K562 (cell line): Measurements from ENCODE around the gene TMOD2. TPM values are rescaled to one million over a fixed set of nuclear protein-coding genes. Genes with fewer than 3 reads are reported as not detected.

Source experiments
- AFF1 ChIP-seq, 2 experiments: fragments of 450-650 bp; IDR thresholded peaks; 2 replicates each; pipeline ENCODE4 v1.6.1; 2018; ENCODE audit warnings: mild to moderate bottlenecking in 2 of 2, low read depth in 1 of 2; ENCODE audit not compliant: partially characterized antibody in 2 of 2
- CLOCK ChIP-seq: fragments of 250-450 bp; sonication (Bioruptor Pico); IDR thresholded peaks from 2 replicates; pipeline ENCODE4 v1.4.0; 2020; ENCODE audit warnings: mild to moderate bottlenecking, moderate library complexity, borderline replicate concordance
- EGR1 ChIP-seq: fragments of 450-650 bp; conservative IDR thresholded peaks from 2 replicates; pipeline ENCODE4 v1.6.1; 2017; ENCODE audit warnings: mild to moderate bottlenecking
- ERF ChIP-seq: fragments of 450-650 bp; formaldehyde crosslinking; IDR thresholded peaks from 2 replicates; pipeline ENCODE4 v1.4.0; 2020; ENCODE audit warnings: mild to moderate bottlenecking, mixed read lengths
- FOXM1 ChIP-seq, 2 experiments: fragments of 450-650 bp in 1 of 2; sonication (generic) in 1 of 2; formaldehyde crosslinking in 1 of 2; IDR thresholded peaks; 2 replicates each; pipeline versions ENCODE4 v1.6.1 to v1.9.0; 2017 to 2022; ENCODE audit warnings: low read depth in 2 of 2, mild to moderate bottlenecking in 2 of 2, missing genetic modification reagents in 1 of 2, moderate library complexity in 1 of 2
- FOXP1 ChIP-seq: sonication (generic); formaldehyde crosslinking; IDR thresholded peaks from 2 replicates; pipeline ENCODE4 v1.8.0; 2022; ENCODE audit warnings: mild to moderate bottlenecking, missing genetic modification reagents
- GTF2E2 ChIP-seq: fragments of 200-800 bp; sonication (Bioruptor generic); IDR thresholded peaks from 2 replicates; pipeline ENCODE4 v1.6.1; 2016; ENCODE audit warnings: missing genetic modification characterization, missing compliant biosample characterization
- HCFC1 ChIP-seq: IDR thresholded peaks from 2 replicates; pipeline ENCODE4 v1.6.1; 2012; ENCODE audit warnings: low read depth, low read length, improper control_type of control experiment
- IRF1 ChIP-seq: sonication (generic); formaldehyde crosslinking; IDR thresholded peaks from 2 replicates; pipeline ENCODE4 v1.8.0; 2022; ENCODE audit warnings: missing genetic modification reagents, mild to moderate bottlenecking, borderline replicate concordance
- PCBP1 ChIP-seq: fragments of 200-400 bp; formaldehyde crosslinking; IDR thresholded peaks from 2 replicates; pipeline ENCODE4 v1.6.1; 2018; ENCODE audit warnings: mild to moderate bottlenecking, low read depth, low read length; ENCODE audit not compliant: poor library complexity, severe bottlenecking
- SAP30 ChIP-seq: fragments of 200-600 bp; sonication (generic); IDR thresholded peaks from 2 replicates; pipeline ENCODE4 v1.6.1; 2012; ENCODE audit warnings: borderline replicate concordance, low read depth, mild to moderate bottlenecking, moderate library complexity, low read length, control low read depth, inconsistent platforms; ENCODE audit not compliant: insufficient read depth, poor library complexity, severe bottlenecking
- SMAD4 ChIP-seq: fragments of 250-450 bp; sonication (Bioruptor Pico); conservative IDR thresholded peaks from 2 replicates; pipeline ENCODE4 v1.8.0; 2021; ENCODE audit warnings: inconsistent platforms, mild to moderate bottlenecking, moderate library complexity
- U2AF2 ChIP-seq: fragments of 200-400 bp; formaldehyde crosslinking; optimal IDR thresholded peaks from 2 replicates; pipeline ENCODE3; 2017; ENCODE audit warnings: low read depth, mild to moderate bottlenecking, low read length
- VEZF1 ChIP-seq: fragments of 200-800 bp; sonication (Bioruptor generic); IDR thresholded peaks from 2 replicates; pipeline ENCODE4 v1.6.1; 2017; ENCODE audit warnings: missing genetic modification characterization, missing compliant biosample characterization
- ZC3H4 ChIP-seq: sonication (generic); formaldehyde crosslinking; IDR thresholded peaks from 2 replicates; pipeline ENCODE4 v1.9.0; 2021; ENCODE audit warnings: missing genetic modification reagents, borderline replicate concordance
- ZNF184 ChIP-seq: sonication (generic); formaldehyde crosslinking; IDR thresholded peaks from 2 replicates; pipeline ENCODE4 v1.5.0; 2020; ENCODE audit warnings: missing genetic modification reagents
- ZNF696 ChIP-seq: fragments of 250-450 bp; sonication (Bioruptor Pico); conservative IDR thresholded peaks from 2 replicates; pipeline ENCODE4 v1.4.0; 2020; ENCODE audit warnings: mild to moderate bottlenecking, moderate library complexity
- polyA plus RNA-seq, 8 experiments: library from polyadenylated mRNA; depleted of rRNA in 4 of 8; stranded (reverse) in 5 of 8; unstranded in 3 of 8; fragments of >200 nt; fragmentation: Nextera tagmentation in 2 of 8; fragmentation: Illumina TruSeq in 1 of 8; extraction: Ambion mirVana in 2 of 8; extraction: Trizol in 1 of 8; gene quantifications; 2 replicates each; pipeline versions ENCODE4 v1.2.1 to v1.2.3, GENCODE V29; 2011 to 2014; ENCODE audit warnings: inconsistent platforms in 1 of 8, missing spikeins in 1 of 8
- total RNA-seq, 7 experiments: library from RNA; depleted of rRNA in 6 of 7; stranded (reverse); fragments of >200 nt in 6 of 7; fragmentation: Illumina TruSeq in 2 of 7; extraction: Trizol in 2 of 7; gene quantifications; 2 replicates each; pipeline versions ENCODE4 v1.2.1 to v1.2.3, GENCODE V29; 2011 to 2021; ENCODE audit warnings: low replicate concordance in 1 of 7

Gene TMOD2
- total and polyA plus RNA-seq, 9 of the 15 experiments (the other 6 are each of a cell fraction or from before 2014, with no cell fraction given), result 0.49 to 3.8 (median 3.0) TPM

- TF ChIP-seq U2AF2 (no peak), HCFC1 (no peak), ZC3H4 (CRISPR knock-in tag) (no peak), SMAD4 (CRISPR knock-in tag) (0 out of 2 replicates have a peak, but pooled peaks have one; percentile 52), IRF1 (CRISPR knock-in tag) (no peak), SAP30 (peak; percentile 36), VEZF1 (CRISPR knock-in tag) (peak; percentile 63), ERF (CRISPR knock-in tag) (0 out of 2 replicates have a peak, but pooled peaks have one; percentile 53), FOXP1 (CRISPR knock-in tag) (0 out of 2 replicates have a peak, but pooled peaks have one; percentile 75), ZNF696 (CRISPR knock-in tag) (no peak), GTF2E2 (tag) (no peak), CLOCK (CRISPR knock-in tag) (no peak), PCBP1 (no peak), EGR1 (peak; percentile 82), FOXM1 (IDR thresholded peaks at IDR 0.05; ENCODE audit: low read depth) (no peak), FOXM1 (CRISPR knock-in tag; IDR thresholded peaks at IDR 0.05; ENCODE audit: low read depth) (no peak), ZNF184 (CRISPR knock-in tag) (no peak), AFF1 (IDR thresholded peaks at IDR 0.05; ENCODE audit: low read depth in 1 of 2, partially characterized antibody in 2 of 2) (no peak)
Observed at GRCh38 chr15:51737522-51738305, 13.7 kb upstream of the TMOD2 start, which contains the start of gene LYSMD2 (continued).
